Lower leg skin (tissue), 3 donors: ENCODE data around the gene AKNAD1.

Experiments
- CTCF ChIP-seq, 3 donors: fragments of 450-650 bp; IDR thresholded peaks; one replicate each; pipeline ENCODE4 v1.5.1; 2016; ENCODE audit warnings: antibody characterized with exemption in 3 of 3, mild to moderate bottlenecking in 3 of 3, moderate library complexity in 2 of 3
- POLR2A ChIP-seq, 2 donors: fragments of 450-650 bp; IDR thresholded peaks; one replicate each; pipeline ENCODE4 v1.6.1; 2016 to 2017; ENCODE audit warnings: antibody characterized with exemption in 2 of 2, mild to moderate bottlenecking in 1 of 2, moderate library complexity in 1 of 2

- TF ChIP-seq CTCF (IDR thresholded peaks at IDR 0.05) (no peak), POLR2A (IDR thresholded peaks at IDR 0.05) (no peak)
Measured at GRCh38 chr1:108850929-108851328, 6.0 kb downstream of the AKNAD1 start.
